GM21390 (cell line): ENCODE results near the gene PARD6G.

Source experiments
- ATAC-seq: cut with Tn5 transposase; IDR thresholded peaks from one replicate; pipeline ENCODE4 v1.9.1; 2021; ENCODE audit not compliant: unreplicated experiment

Gene PARD6G

DNA sequence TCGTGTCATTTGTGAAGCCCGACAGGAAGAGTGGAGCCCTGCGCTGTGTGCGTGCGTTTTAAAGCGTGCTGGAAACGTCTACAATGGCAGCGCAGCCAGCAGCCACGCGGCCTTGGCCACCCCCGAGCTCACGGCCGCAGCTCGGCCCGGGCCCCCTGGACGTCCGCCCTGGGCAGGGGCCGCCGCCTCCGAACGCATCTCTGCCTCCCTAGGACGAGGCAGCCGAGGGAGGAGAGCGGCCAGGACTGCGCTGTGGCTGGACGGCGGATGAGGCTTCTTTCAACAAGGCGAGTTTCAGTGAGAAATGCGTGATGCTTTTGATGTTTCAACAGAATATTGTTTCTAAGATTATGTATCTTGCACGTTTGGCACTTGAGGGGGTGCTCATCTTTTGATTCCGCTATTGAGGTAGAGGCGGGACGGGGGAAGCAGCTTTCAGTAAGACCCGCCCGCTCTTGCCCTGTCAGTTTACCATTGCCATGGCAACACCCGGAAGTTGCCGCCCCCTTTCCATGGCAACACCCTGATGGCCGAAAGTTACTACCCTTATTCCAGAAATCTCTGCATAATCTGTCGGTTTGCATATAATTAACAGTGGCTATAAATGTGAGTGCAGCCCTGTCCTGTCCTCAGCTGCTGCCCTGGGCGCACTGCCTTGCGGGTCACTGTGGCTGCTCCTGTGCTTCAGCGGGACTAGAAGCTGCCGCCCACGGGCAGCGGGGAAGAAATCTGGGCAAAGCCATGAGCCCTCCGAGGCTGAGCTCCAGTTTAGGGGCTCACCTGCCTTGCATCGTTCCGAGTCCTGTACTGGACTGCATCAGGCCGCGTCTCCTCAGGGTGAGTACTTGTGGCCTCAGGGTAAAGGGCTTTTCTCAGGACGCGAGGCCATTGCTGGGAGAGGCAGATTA lies 99.6 kb downstream of the PARD6G start:
- ATAC-seq: peak; percentile 74

DNA sequence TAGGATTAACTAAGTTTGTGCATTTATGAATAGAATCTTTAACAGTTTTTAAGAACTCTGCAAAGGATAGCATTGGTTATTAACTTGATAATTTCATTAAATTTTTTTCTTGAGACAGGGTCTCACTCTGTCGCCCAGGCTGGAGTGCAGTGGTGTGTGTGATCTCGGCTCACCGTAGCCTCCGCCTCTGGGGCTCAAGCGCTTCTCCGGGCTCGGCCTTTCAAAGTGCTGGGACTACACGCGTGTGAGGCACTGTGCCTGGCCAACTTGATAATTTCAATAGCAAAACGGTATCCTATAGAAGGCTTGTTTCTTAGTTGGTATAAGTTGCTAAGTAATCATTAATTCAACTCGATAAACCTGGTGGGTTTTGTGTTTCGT lies 100.3 kb downstream of the PARD6G start:
- ATAC-seq: peak; percentile 18

DNA sequence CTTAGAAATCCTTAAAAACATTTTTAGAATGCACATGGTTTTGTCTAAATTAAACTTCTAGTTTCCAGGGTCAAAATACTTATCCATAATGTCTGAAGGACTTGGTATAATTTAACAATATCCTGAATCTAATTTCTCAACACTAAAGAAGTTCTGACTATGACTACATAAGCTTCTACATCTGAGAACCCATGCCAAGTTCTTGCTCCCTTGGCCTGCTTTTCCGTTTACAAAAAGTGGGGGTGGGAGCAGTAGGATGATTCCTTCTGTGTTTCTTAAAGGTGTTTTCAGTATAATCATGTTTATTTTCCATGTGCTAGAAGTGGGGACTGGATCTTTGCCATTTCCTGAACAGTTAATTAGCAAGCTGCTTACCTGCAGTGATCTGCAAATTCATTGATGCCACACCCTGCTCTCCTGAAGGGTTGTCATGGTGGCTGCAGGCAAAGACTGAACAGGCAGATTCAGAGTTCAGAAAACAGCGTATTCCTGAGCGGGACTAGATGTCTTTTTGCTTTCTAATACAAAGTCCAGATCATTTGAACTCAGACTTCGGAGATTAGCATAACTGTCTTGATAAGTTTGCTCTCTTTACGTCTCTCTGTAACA lies 102.0 kb downstream of the PARD6G start:
- no peak for ATAC-seq

DNA sequence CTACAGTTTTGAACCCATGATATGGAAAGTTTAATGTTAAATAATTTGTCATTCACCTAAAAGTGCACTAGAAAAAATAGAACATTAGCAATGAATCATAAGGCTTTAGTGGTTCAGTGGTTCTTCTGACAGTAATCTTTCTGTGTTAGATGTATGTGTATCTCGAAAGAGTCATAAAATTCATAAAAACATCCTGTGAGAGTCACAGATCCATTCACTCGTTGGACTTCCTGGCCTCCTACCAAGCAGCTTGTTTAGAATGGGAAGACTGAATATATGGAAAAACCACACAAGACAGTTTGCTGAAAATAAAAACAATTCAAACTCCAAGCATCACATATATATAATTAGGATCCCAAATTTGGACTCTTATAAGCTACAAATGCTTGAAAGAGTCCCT lies 103.4 kb downstream of the PARD6G start:
- ATAC-seq: no peak

DNA sequence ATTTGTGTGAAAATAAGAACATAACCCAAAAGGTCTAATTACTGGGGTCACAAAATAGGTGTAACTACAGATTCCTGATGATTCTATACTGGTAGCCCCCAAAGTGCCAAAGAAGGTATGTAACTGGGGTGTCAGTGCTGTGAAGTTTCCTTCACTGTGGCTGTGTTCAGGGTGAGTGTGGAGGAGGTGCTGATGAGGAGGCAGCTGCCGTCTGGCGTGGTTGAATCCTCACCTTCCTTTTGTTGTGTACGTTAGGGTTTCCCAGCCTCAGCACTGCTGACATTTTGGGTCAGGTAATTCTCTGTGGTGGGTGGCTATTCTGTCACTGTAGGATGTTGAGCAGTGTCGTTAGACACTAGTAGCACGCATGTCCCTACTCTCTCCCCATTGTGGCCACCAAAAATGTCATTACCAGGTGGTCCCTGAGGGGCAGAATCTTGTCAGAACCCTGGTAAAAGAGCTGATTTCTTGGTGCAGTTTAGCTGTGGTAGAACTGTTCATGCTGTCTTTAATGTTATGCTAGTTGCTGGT lies 106.8 kb downstream of the PARD6G start:
- no peak for ATAC-seq

DNA sequence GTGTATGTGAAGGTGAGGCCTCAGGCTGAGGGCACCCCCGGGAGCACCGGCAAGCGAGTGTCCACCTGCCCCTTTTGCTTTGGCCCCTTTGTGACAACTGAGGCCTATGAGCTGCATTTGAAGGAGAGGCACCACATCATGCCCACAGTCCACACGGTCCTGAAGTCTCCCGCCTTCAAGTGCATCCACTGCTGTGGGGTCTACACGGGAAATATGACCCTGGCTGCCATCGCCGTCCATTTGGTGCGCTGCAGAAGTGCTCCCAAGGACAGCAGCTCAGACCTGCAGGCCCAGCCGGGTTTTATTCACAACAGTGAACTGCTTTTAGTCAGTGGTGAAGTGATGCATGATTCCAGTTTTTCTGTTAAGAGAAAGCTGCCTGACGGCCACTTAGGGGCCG lies 109.3 kb downstream of the PARD6G start:
- ATAC-seq: no peak

DNA sequence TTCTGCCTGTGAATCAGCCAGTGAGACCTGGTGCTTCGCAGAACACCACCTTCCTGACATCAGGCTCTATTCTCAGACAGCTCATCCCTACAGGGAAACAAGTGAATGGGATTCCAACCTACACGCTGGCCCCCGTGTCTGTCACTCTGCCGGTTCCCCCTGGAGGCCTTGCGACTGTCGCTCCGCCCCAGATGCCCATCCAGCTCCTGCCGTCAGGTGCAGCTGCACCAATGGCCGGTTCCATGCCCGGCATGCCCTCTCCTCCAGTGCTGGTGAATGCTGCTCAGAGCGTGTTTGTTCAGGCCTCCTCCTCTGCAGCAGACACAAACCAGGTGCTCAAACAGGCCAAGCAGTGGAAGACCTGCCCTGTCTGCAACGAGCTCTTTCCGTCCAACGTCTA lies 110.2 kb downstream of the PARD6G start:
- no peak for ATAC-seq

DNA sequence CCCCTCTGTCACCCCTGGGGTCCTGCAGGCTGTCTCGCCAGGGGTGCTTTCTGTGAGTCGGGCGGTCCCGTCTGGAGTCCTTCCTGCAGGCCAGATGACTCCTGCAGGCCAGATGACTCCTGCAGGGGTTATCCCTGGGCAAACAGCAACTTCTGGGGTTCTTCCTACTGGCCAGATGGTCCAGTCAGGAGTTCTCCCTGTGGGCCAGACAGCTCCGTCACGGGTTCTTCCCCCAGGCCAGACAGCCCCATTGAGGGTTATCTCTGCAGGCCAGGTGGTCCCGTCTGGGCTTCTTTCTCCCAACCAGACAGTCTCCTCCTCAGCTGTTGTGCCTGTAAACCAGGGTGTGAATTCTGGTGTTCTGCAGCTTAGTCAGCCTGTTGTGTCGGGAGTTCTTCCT lies 110.6 kb downstream of the PARD6G start:
- ATAC-seq: no peak

DNA sequence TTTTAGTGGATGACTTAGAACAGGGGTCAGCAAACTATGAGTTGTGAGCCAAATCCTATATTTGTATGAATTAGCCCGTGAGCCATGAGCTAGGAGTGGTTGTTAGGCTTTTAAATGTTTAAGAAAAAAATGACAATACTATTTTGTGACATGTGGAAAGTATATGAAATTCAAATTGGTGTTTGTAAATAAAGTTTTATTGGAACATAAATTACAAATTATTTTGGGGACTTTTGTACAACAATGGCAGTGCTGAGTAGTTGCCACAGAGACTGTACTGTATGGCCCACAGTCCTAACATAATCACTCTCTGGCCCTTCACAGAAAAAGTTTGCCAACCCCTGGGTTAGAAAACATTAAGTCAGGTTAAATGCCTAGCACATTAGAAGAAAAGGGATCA lies 112.2 kb downstream of the PARD6G start:
- ATAC-seq: no peak

DNA sequence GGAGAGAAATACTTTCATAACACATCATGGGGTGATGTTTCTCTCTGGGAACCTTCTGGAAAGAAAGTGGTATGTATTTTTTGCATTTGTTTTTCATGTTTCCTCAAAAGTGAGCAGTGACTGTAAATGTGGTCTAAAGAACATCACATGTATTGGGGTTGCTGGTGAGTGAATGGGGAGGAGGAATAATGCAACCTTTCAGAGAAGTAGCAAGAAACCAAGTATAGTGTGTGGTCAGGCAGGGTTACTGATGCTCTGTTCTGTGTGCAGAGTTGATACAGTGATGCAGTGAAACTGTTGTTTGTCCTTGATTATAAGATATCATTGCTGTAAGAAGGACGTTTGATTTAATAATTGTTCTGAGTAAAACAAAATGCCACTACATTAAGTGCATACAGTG lies 114.2 kb downstream of the PARD6G start:
- no peak for ATAC-seq

DNA sequence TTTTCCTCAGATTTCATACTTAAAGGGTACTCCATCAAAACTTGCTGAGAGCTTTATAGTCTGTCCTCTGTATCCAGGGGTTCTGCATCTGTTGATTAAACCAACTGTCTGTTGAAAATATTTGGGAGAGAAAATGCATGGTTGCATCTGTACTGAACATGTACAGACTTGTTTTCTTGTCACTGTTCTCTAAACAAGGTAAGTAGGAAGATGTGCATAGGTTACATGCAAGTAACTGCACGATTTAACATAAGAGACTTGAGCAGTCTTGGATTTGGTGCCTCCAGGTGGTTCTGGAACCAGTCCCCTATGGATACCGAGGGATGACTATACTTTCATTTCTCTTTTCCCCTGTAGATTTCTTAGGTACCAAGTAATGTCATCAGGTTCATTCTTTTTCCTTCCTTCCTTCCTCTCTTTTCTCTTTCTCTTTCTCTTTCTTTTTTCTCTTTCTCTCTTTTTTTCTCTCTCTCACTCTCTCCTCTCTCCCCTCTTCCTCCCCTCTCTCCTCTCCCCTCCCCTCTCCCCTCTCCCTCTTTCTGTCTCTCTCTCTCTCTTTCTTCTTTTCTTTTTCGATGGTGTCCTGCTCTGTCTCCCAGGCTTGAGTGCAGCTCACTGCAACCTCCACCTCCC lies 115.0 kb downstream of the PARD6G start:
- ATAC-seq: no peak

DNA sequence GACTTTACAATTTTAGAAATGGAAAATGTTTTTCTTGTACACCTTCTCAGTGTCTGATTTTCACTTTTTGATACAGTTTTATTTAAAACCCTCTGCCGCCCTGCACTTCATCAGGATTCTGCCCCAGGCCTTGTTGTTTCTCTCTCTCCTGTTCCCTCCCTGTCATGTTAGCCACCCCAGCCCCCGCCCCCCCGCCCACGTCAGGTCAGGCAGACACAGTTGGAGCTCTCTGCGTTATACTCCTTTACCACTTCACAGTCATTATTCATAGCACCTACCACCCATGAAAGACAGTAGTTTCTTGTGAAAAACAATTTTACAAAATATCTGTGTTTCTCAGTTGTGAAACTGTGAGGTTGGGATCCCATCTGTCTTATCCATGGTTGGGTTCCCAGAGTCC lies 116.8 kb downstream of the PARD6G start:
- ATAC-seq: no peak

DNA sequence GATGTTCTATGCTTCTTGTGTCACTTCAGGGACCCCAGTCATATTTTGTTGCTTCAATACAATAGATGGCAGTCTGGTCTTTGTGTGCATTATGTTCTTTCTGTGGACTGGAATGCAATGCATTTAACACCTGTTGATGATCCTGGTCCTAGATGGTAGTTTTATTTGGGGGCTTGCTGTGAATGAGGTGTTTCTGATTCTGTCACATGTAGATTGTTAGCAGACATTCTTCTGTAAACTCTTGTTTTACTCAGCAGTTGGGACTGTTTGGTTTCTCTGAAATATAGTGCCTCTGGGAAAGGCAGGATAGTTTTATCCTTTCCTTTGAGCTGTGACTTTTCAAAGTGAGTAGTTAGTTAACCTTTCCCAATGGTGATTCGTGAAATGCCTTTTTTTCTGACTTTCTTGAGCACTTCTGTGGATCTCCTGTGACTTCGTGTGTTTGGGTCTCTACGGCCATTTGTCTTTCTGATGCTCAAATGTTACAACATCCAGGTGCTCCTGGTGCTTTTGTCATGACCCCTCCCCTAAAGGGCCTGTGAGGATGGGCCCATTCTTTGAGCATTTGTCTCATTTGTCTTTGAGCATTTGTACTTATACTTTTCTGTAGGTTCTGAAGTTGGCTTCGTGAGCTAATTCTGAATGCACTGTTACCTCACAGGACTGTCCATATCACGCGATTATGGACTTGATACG lies 117.5 kb downstream of the PARD6G start:
- no peak for ATAC-seq

DNA sequence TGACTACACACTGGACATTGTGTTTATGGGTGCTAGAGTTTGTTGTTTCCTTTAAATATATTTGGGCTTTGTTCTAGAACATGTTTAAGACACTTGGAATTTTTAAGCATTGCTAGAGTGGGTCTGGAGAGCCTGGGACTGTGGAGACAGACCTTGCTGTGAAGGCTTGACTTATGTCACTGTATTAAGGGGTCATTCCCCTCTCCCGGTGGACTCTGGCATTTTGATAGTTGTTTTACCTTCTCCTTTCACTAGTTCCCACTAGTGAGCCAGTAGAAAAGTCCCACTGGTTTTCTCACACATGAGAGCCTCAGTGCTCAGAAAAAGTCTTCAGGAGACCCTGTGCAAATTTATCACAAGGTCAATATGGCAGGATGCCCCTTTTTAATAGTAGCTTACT lies 119.7 kb downstream of the PARD6G start:
- no peak for ATAC-seq

DNA sequence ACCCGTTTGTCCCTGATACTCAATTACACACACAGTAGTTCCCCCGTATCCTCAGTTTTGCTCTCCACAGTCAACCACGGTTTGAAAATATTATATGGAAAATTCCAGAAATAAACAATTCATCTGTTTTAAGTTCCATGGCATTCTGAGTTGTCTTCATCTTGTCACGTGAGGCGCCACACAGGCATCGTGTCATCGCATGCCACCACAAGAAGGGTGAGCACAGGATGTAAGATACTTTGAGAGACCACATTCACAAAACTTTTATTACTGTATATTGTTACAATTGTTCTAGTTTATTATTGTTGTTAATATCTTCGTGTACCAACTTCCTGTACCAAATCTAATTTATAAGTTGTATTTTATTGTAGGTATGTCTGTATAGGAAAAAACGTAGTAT lies 120.5 kb downstream of the PARD6G start:
- no peak for ATAC-seq

DNA sequence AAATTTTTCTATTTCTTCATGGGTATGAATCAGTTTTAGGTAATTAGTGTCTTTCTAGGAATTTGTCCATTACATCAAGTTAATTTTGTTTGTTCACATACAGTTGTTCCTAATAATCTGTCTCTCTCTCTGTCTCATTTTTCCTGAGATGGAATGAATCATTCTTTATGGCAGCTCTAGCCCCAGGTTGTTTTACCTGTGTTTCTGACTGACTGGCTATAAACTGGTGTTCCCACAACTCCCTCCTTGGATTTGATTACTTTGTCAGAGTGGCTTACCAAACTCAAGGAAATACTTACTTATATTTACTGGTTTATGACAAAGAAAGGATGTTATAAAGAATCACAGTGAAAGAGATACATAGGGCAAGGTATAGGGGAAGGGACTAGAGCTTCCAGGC lies 123.2 kb downstream of the PARD6G start:
- no peak for ATAC-seq

DNA sequence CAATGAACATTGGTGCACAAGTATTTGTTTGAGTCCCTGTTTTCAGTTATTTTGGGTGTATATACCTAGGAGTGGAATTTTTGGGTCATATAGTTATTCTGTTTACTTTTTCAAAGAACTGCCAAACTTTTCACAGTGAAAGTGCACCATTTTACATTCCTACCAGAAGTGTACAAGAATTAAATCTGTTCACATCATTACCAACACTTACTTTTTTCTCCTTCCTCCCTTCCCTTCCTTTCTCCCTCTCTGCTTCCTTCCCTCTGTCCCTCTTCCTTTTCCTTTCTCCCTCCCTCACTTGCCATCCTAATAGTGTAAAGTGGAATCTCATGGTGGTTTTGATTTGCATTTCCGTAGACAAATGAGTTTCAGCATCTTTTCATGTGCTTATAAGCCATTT lies 126.4 kb downstream of the PARD6G start:
- no peak for ATAC-seq

DNA sequence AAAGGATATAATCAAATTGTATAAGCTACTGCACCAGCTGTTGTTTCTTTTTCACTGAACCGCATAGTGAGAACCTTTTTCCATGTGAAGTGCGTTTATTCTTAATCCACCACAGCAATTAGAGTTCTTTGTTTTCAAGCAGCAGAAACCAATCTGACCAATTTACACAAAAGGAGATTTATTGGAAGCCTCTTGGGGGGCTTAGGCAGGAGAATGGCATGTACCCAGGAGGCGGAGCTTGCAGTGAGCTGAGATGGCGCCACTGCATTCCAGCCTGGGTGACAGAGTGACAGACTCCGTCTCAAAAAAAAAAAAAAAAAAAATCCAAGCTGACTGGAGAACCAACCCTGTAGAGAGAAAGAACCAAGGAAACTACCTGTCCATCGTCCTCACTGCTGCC lies 128.2 kb downstream of the PARD6G start:
- ATAC-seq: no peak

DNA sequence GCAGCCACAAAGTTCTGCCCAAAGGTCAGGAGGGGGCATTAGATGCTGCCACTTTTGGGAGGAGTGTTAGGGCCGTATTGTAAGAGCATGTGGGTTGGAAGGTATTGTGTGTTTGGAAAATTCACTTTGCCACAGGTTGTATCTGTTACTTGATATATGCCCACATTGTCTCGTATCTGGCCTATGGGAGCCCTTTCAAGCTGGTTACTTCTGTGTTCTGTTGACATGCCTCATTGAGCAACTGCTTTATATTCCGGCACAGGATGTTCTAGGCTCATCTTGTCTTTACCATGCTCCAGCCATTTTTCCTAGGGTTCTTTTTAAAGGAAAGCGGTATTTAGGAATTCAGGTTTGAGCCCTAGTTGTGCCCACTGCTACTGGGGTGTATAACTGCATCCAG lies 132.3 kb downstream of the PARD6G start:
- no peak for ATAC-seq

DNA sequence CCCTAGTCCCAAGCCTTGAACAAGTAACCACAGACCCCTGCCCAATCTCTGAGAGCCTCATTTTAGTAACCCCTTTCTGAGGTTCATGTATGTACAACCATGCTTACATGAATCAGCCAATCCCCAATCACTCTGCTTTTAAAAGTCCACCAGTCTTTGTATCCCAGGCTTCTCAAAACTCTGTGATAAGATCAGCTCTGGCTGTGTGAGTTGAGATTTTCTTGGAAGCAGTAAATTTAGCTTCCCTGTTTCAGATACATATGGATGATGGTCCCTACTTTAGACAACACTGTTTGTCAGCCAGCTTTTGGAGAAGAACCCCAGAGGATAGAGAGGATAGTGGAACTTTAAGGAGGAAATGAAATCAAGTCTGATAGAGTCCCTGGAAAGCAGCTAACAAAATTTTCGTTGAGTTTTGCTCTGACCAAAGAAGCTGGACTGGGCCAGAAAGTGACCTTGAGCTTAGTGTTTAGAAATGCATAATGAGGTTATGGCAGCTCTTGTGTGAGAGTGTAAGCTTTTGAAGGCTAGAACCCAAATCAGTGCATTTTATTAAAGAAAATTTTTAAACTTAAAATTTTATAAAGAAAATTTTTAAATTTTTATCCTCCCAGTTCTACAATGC lies 134.6 kb downstream of the PARD6G start:
- ATAC-seq: no peak

DNA sequence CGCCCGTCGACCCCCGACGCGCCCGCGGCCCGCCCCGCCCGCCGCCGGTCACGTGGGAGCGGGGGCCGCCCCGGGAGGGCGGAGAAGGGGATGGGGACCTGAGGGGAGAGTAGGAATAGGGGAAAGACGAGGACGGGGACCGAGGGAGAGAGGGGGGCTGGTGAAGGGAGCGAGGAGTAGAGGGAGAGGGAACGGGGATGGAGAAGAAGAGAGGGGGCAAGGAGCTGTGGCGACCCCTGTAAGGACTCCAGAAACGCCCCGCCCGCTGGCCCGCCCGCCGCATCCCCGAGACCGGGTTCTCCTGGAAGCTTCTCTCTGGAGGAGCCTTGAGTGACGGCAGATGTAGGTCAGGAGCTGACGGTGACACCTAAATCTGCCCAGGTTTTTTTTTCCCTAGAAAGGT lies 137.6 kb downstream of the PARD6G start:
- ATAC-seq: peak; percentile 27
